Astrocyte of the spinal cord (primary cell): ENCODE results near the gene TFG.

Experiments used
- DNase-seq: peaks from one replicate; pipeline ENCODE4 v3.0.0; 2011; ENCODE audit warnings: low read depth, low spot score
- H3K4me3 ChIP-seq: 2 replicates; pipeline ENCODE4 v1.5.1; 2011; ENCODE audit warnings: low read depth, mild to moderate bottlenecking, low read length, moderate library complexity
- CTCF ChIP-seq: IDR thresholded peaks from 2 replicates; pipeline ENCODE4 v1.5.1; 2012; ENCODE audit warnings: low read depth, mild to moderate bottlenecking, low read length, inconsistent platforms
- in situ Hi-C: cut with HindIII; loops from 2 replicates; pipeline ENCODE4 v1.10.0; 2017; ENCODE audit warnings: low sequenced_read_pairs

The TFG gene

GRCh38 chr3:100717637-100718487, 8.6 kb downstream of the TFG start:
- no peak for DNase-seq
- no peak overlapping the region for H3K4me3 ChIP-seq
- in situ Hi-C loops, result no loop called here
- no peak for TF ChIP-seq CTCF

GRCh38 chr3:100719136-100719535, 9.8 kb downstream of the TFG start:
- DNase-seq, result no peak
- no peak overlapping the region for H3K4me3 ChIP-seq
- TF ChIP-seq CTCF, result no peak
- in situ Hi-C loops, result no loop called here

- in situ Hi-C loops, result no loop called here
- TF ChIP-seq CTCF, result no peak
- H3K4me3 ChIP-seq, result no peak overlapping the region
- no peak for DNase-seq
Observed at GRCh38 chr3:100720426-100720825, 11.1 kb downstream of the TFG start.

GRCh38 chr3:100725935-100726513, 16.7 kb downstream of the TFG start:
- no peak for TF ChIP-seq CTCF
- in situ Hi-C loops, result no loop called here
- H3K4me3 ChIP-seq, result no peak overlapping the region
- DNase-seq, result no peak

- TF ChIP-seq CTCF, result no peak
- no peak for DNase-seq
- in situ Hi-C loops, result no loop called here
- no peak overlapping the region for H3K4me3 ChIP-seq
Observed at GRCh38 chr3:100726706-100727105, 17.4 kb downstream of the TFG start.

- in situ Hi-C loops, result no loop called here
Observed at GRCh38 chr3:100730524-100730923, 21.2 kb downstream of the TFG start.

More at GRCh38 chr3:100730524-100730923, 21.2 kb downstream of the TFG start:
- H3K4me3 ChIP-seq, result no peak overlapping the region
- TF ChIP-seq CTCF, result no peak
- no peak for DNase-seq
